Adrenal gland (tissue), 5 donors: ENCODE results near the gene CDYL2.

Experiments used
- CTCF ChIP-seq, 6 experiments: fragments of 450-650 bp in 4 of 6; fragments of 200-600 bp in 2 of 6; sonication (generic) in 1 of 6; IDR thresholded peaks; 1 replicate in 5 of 6; 2 replicates in 1 of 6; pipeline versions ENCODE4 v1.5.1 to v1.8.0; 2016 to 2021; ENCODE audit warnings: antibody characterized with exemption in 6 of 6, mild to moderate bottlenecking in 2 of 6, moderate library complexity in 1 of 6
- POLR2A ChIP-seq, 2 donors: fragments of 450-650 bp; IDR thresholded peaks; one replicate each; pipeline ENCODE4 v1.6.1; 2017; ENCODE audit warnings: antibody characterized with exemption in 2 of 2, mild to moderate bottlenecking in 2 of 2, moderate library complexity in 1 of 2
- donor health status: DM: no; HTN: no; CAD: no.

- no peak for TF ChIP-seq CTCF (IDR thresholded peaks at IDR 0.05)
- TF ChIP-seq POLR2A (IDR thresholded peaks at IDR 0.05) = no peak
Measured at GRCh38 chr16:80754476-80754875, 49.9 kb downstream of the CDYL2 start.
